ENCODE results near the gene APOE. TPM values are rescaled to one million over a fixed set of nuclear protein-coding genes. Genes with fewer than 3 reads are reported as not detected.

The APOE gene
- total and polyA plus RNA-seq, 2 of the 13 experiments (the other 11 are each of a cell fraction or from before 2014, with no cell fraction given), result 1,328 to 1,470 TPM

DNA sequence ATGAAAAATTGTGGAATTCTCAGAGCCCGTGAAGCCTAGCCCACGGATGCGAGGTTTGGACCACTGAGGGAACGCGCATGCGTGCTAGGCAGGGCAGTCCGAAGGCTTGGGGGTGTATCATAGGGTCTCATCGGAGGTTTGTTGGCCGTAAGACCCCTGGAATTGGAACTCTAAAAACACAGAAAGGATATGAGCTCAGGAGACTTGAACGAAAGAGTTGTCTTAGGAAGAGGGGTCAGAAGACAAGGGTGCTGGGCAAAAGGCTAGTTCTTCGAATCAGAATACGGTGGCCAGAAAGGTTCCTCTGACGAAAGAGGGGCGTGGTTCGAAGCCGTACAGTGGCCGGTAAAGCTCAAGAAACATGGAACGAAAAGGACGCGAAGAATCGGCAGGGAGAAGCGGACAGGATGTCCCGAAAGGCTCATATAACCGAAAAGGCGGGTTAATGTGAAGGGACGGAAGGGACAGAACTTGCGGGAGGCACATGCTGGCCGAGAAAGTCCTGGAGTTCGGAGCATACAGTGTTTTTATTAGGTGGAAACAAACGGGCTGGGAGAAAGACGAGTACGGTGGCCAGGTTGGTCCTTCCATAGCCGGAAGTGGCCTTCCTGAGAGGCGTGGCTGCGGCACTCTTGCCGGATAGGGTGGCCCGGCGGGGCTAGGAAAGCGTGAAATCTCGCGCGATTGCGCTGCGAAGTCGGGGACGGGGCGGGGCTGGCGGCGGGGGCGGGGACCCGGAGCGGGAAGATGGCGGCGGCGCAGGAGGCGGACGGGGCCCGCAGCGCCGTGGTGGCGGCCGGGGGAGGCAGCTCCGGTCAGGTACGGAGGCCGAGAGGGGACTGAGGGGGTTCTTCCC lies 49.3 kb downstream of the APOE start, which contains the start of gene CLPTM1 (continued):
- TF ChIP-seq IKZF1 (IDR thresholded peaks at IDR 0.05) (no peak), ZIK1 (CRISPR knock-in tag; IDR thresholded peaks at IDR 0.05; ENCODE audit: borderline replicate concordance, low read depth) (no peak; the same call in 1 of the 2 replicates), TARDBP (CRISPR knock-in tag; IDR thresholded peaks at IDR 0.05) (peak; percentile 85), ZNF121 (CRISPR knock-in tag; IDR thresholded peaks at IDR 0.05) (0 out of 2 replicates have a peak, but pooled peaks have one; percentile 17), ZNF460 (CRISPR knock-in tag; IDR thresholded peaks at IDR 0.05; ENCODE audit: borderline replicate concordance) (no peak; the same call in 1 of the 2 replicates), ZFX (CRISPR knock-in tag; IDR thresholded peaks at IDR 0.05; ENCODE audit: low read depth) (peak; percentile 63), SATB2 (CRISPR knock-in tag; IDR thresholded peaks at IDR 0.05) (no peak), HNRNPK (IDR thresholded peaks at IDR 0.05; ENCODE audit: low read depth, low read length, poor library complexity, severe bottlenecking) (peak; percentile 41), ARHGAP35 (CRISPR knock-in tag; IDR thresholded peaks at IDR 0.05; ENCODE audit: borderline replicate concordance) (no peak), RXRB (CRISPR knock-in tag; IDR thresholded peaks at IDR 0.05; ENCODE audit: borderline replicate concordance) (no peak; the same call in 1 of the 2 replicates), ZNF431 (CRISPR knock-in tag; IDR thresholded peaks at IDR 0.05; ENCODE audit: borderline replicate concordance, low read depth) (peak; percentile 70; the same call in 1 of the 2 replicates), YEATS2 (CRISPR knock-in tag; IDR thresholded peaks at IDR 0.05; ENCODE audit: borderline replicate concordance) (peak; percentile 75; the same call in 1 of the 2 replicates)
- TF ChIP-seq, protein P1, sequence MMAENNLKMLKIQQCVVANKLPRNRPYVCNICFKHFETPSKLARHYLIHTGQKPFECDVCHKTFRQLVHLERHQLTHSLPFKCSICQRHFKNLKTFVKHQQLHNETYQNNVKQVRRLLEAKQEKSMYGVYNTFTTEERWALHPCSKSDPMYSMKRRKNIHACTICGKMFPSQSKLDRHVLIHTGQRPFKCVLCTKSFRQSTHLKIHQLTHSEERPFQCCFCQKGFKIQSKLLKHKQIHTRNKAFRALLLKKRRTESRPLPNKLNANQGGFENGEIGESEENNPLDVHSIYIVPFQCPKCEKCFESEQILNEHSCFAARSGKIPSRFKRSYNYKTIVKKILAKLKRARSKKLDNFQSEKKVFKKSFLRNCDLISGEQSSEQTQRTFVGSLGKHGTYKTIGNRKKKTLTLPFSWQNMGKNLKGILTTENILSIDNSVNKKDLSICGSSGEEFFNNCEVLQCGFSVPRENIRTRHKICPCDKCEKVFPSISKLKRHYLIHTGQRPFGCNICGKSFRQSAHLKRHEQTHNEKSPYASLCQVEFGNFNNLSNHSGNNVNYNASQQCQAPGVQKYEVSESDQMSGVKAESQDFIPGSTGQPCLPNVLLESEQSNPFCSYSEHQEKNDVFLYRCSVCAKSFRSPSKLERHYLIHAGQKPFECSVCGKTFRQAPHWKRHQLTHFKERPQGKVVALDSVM (CRISPR knock-in tag; IDR thresholded peaks at IDR 0.05), result peak; percentile 17; the same call in 1 of the 2 replicates
- TF ChIP-seq, protein P2, sequence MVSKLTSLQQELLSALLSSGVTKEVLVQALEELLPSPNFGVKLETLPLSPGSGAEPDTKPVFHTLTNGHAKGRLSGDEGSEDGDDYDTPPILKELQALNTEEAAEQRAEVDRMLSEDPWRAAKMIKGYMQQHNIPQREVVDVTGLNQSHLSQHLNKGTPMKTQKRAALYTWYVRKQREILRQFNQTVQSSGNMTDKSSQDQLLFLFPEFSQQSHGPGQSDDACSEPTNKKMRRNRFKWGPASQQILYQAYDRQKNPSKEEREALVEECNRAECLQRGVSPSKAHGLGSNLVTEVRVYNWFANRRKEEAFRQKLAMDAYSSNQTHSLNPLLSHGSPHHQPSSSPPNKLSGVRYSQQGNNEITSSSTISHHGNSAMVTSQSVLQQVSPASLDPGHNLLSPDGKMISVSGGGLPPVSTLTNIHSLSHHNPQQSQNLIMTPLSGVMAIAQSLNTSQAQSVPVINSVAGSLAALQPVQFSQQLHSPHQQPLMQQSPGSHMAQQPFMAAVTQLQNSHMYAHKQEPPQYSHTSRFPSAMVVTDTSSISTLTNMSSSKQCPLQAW (CRISPR knock-in tag; IDR thresholded peaks at IDR 0.05), result peak; percentile 90
- TF ChIP-seq, protein P3, sequence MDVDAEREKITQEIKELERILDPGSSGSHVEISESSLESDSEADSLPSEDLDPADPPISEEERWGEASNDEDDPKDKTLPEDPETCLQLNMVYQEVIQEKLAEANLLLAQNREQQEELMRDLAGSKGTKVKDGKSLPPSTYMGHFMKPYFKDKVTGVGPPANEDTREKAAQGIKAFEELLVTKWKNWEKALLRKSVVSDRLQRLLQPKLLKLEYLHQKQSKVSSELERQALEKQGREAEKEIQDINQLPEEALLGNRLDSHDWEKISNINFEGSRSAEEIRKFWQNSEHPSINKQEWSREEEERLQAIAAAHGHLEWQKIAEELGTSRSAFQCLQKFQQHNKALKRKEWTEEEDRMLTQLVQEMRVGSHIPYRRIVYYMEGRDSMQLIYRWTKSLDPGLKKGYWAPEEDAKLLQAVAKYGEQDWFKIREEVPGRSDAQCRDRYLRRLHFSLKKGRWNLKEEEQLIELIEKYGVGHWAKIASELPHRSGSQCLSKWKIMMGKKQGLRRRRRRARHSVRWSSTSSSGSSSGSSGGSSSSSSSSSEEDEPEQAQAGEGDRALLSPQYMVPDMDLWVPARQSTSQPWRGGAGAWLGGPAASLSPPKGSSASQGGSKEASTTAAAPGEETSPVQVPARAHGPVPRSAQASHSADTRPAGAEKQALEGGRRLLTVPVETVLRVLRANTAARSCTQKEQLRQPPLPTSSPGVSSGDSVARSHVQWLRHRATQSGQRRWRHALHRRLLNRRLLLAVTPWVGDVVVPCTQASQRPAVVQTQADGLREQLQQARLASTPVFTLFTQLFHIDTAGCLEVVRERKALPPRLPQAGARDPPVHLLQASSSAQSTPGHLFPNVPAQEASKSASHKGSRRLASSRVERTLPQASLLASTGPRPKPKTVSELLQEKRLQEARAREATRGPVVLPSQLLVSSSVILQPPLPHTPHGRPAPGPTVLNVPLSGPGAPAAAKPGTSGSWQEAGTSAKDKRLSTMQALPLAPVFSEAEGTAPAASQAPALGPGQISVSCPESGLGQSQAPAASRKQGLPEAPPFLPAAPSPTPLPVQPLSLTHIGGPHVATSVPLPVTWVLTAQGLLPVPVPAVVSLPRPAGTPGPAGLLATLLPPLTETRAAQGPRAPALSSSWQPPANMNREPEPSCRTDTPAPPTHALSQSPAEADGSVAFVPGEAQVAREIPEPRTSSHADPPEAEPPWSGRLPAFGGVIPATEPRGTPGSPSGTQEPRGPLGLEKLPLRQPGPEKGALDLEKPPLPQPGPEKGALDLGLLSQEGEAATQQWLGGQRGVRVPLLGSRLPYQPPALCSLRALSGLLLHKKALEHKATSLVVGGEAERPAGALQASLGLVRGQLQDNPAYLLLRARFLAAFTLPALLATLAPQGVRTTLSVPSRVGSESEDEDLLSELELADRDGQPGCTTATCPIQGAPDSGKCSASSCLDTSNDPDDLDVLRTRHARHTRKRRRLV (CRISPR knock-in tag; IDR thresholded peaks at IDR 0.05), result peak; percentile 91
- TF ChIP-seq, protein P4, sequence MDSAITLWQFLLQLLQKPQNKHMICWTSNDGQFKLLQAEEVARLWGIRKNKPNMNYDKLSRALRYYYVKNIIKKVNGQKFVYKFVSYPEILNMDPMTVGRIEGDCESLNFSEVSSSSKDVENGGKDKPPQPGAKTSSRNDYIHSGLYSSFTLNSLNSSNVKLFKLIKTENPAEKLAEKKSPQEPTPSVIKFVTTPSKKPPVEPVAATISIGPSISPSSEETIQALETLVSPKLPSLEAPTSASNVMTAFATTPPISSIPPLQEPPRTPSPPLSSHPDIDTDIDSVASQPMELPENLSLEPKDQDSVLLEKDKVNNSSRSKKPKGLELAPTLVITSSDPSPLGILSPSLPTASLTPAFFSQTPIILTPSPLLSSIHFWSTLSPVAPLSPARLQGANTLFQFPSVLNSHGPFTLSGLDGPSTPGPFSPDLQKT (CRISPR knock-in tag; IDR thresholded peaks at IDR 0.05; ENCODE audit: borderline replicate concordance), result peak; percentile 60; the same call in 1 of the 2 replicates

Data from HepG2 (cell line).